CD4-positive, alpha-beta T cell (primary cell): ENCODE results near the gene LEPROT. TPM values are rescaled to one million over a fixed set of nuclear protein-coding genes. Genes with fewer than 3 reads are reported as not detected.

Source experiments
- ATAC-seq: fragments of 200-7000 bp; cut with Tn5 transposase; one replicate; pipeline ENCODE4 v1.10.0; 2022; ENCODE audit warnings: mild to moderate bottlenecking; ENCODE audit not compliant: poor library complexity
- CTCF ChIA-PET: fragments of 350-600 bp; sonication (Branson Sonifier 250); formaldehyde crosslinking; loops from one replicate; lab custom pipeline; 2021; ENCODE audit warnings: antibody characterized with exemption, inconsistent platforms; lab: Charles Lee
- POLR2A ChIA-PET: fragments of 350-600 bp; sonication (Branson Sonifier 250); formaldehyde crosslinking; loops from one replicate; lab custom pipeline; 2021; ENCODE audit warnings: antibody characterized with exemption, inconsistent platforms; lab: Charles Lee
- DNase-seq, 14 experiments: peaks; one replicate each; pipeline ENCODE4 v3.0.0-alpha.2; 2013 to 2020; ENCODE audit warnings: mixed read lengths in 2 of 14
- H3K27ac ChIP-seq, 2 donors: one replicate each; pipeline versions ENCODE4 v1.5.1 to v1.7.0; 2013; ENCODE audit warnings: low read length in 2 of 2, low read depth in 1 of 2, mild to moderate bottlenecking in 1 of 2
- H3K27me3 ChIP-seq, 2 experiments: 1 replicate in 1 of 2; 2 replicates in 1 of 2; pipeline versions ENCODE4 v1.6.1 to v1.7.0; 2013; ENCODE audit warnings: low read length in 2 of 2, control low read depth in 1 of 2, mild to moderate bottlenecking in 1 of 2, moderate library complexity in 1 of 2; ENCODE audit not compliant: insufficient read depth in 2 of 2, control insufficient read depth in 1 of 2
- H3K36me3 ChIP-seq: one replicate; pipeline ENCODE4 v1.6.1; 2013; ENCODE audit warnings: low read length, control low read depth; ENCODE audit not compliant: insufficient read depth
- H3K4me1 ChIP-seq: one replicate; pipeline ENCODE4 v1.6.1; 2013; ENCODE audit warnings: low read length, control low read depth; ENCODE audit not compliant: insufficient read depth
- H3K4me3 ChIP-seq: one replicate; pipeline ENCODE4 v1.5.1; 2013; ENCODE audit warnings: mild to moderate bottlenecking, low read length, moderate library complexity
- H3K9me3 ChIP-seq, 2 experiments: 1 replicate in 1 of 2; 2 replicates in 1 of 2; pipeline versions ENCODE4 v1.6.1 to v1.7.0; 2013; ENCODE audit warnings: low read length in 2 of 2, mild to moderate bottlenecking in 2 of 2, control low read depth in 1 of 2, moderate library complexity in 1 of 2; ENCODE audit not compliant: control insufficient read depth in 1 of 2, insufficient read depth in 1 of 2
- H3K27ac Mint-ChIP-seq: one replicate; pipeline ENCODE4 v1.8.0; 2020; ENCODE audit warnings: mixed read lengths
- H3K27me3 Mint-ChIP-seq: one replicate; pipeline ENCODE4 v1.8.0; 2021; ENCODE audit warnings: mixed read lengths
- H3K36me3 Mint-ChIP-seq: one replicate; pipeline ENCODE4 v1.8.0; 2021; ENCODE audit warnings: low read depth, mixed read lengths
- H3K4me1 Mint-ChIP-seq: one replicate; pipeline ENCODE4 v1.8.0; 2021; ENCODE audit warnings: low read depth, mixed read lengths
- H3K4me3 Mint-ChIP-seq: one replicate; pipeline ENCODE4 v1.8.0; 2020; ENCODE audit warnings: mild to moderate bottlenecking, mixed read lengths
- H3K9me3 Mint-ChIP-seq: one replicate; pipeline ENCODE4 v1.8.0; 2020; ENCODE audit warnings: mixed read lengths
- CTCF ChIP-seq: fragments of 200-600 bp; IDR thresholded peaks from one replicate; pipeline ENCODE4 v1.8.0; 2022; ENCODE audit warnings: antibody characterized with exemption, mild to moderate bottlenecking
- intact Hi-C, 2 experiments: fragments of 100-400 bp; cut with DNase I in 1 of 2; cut with micrococcal nuclease in 1 of 2; formaldehyde crosslinking; loops; one replicate each; pipeline versions ENCODE4 v1.15.1 to v1.9.0; 2023 to 2025; cut with DNase I, micrococcal nuclease
- total RNA-seq, 174 experiments: library from RNA in 2 of 174; stranded (reverse) in 2 of 174; gene quantifications; one replicate each; pipeline ENCODE4 v1.2.3 and lab custom pipeline; 2021 to 2026

LEPROT gene
- total RNA-seq, 2 experiments from 2014 or later, result 20.2 to 23.9 TPM

- ATAC-seq (no peak), DNase-seq (no peak)
- no peaks in the 10 kb centered on the region for H3K9me3 ChIP-seq
- H3K27me3 ChIP-seq, result no peaks in the 10 kb centered on the region
- no peaks in the 10 kb centered on the region for H3K4me1 Mint-ChIP-seq
- intact Hi-C loops, result no loop called here
- H3K36me3 Mint-ChIP-seq, result no peaks in the 10 kb centered on the region
- H3K27me3 Mint-ChIP-seq, result no peaks in the 10 kb centered on the region
- H3K27ac Mint-ChIP-seq, result no peak overlapping the region
- no peak overlapping the region for H3K4me3 ChIP-seq
- H3K4me3 Mint-ChIP-seq, result no peak overlapping the region
- H3K9me3 Mint-ChIP-seq, result no peaks in the 10 kb centered on the region
- no peaks in the 10 kb centered on the region for H3K4me1 ChIP-seq
- TF ChIP-seq CTCF, result no peak
- POLR2A ChIA-PET, result no interaction called here
- H3K27ac ChIP-seq, result no peak overlapping the region
- CTCF ChIA-PET, result no interaction called here
- no peaks in the 10 kb centered on the region for H3K36me3 ChIP-seq
Observed at GRCh38 chr1:65392497-65392896, 28.0 kb upstream of the LEPROT start.

- ChIA-PET POLR2A (no interaction called here), CTCF (no interaction called here)
- Mint-ChIP-seq H3K9me3 (no peaks in the 10 kb centered on the region), H3K4me3 (no peak overlapping the region), H3K27ac (no peak overlapping the region), H3K27me3 (no peaks in the 10 kb centered on the region), H3K4me1 (no peaks in the 10 kb centered on the region), H3K36me3 (no peaks in the 10 kb centered on the region)
- no peaks in the 10 kb centered on the region for H3K36me3 ChIP-seq
- no peak overlapping the region for H3K27ac ChIP-seq
- ATAC-seq, result no peak
- no peaks in the 10 kb centered on the region for H3K4me1 ChIP-seq
- H3K4me3 ChIP-seq, result no peak overlapping the region
- H3K27me3 ChIP-seq, result no peaks in the 10 kb centered on the region
- TF ChIP-seq CTCF, result no peak
- intact Hi-C loops, result no loop called here
- no peaks in the 10 kb centered on the region for H3K9me3 ChIP-seq
- DNase-seq, result peak in 1 of 14 experiments; percentile 13
Observed at GRCh38 chr1:65393347-65393746, 27.1 kb upstream of the LEPROT start.

GRCh38 chr1:65393928-65394327, 26.5 kb upstream of the LEPROT start:
- H3K4me3 Mint-ChIP-seq, result no peak overlapping the region
- ChIA-PET POLR2A (no interaction called here), CTCF (no interaction called here)
- no peaks in the 10 kb centered on the region for H3K4me1 Mint-ChIP-seq
- H3K27me3 Mint-ChIP-seq, result no peaks in the 10 kb centered on the region
- H3K9me3 ChIP-seq, result no peaks in the 10 kb centered on the region
- no peak overlapping the region for H3K27ac ChIP-seq
- H3K36me3 ChIP-seq, result no peaks in the 10 kb centered on the region
- ATAC-seq, result no peak
- TF ChIP-seq CTCF, result no peak
- no peaks in the 10 kb centered on the region for H3K27me3 ChIP-seq
- DNase-seq, result no peak
- intact Hi-C loops, result no loop called here
- no peaks in the 10 kb centered on the region for H3K9me3 Mint-ChIP-seq
- no peak overlapping the region for H3K27ac Mint-ChIP-seq
- H3K36me3 Mint-ChIP-seq, result no peaks in the 10 kb centered on the region
- H3K4me1 ChIP-seq, result no peaks in the 10 kb centered on the region
- H3K4me3 ChIP-seq, result no peak overlapping the region
